Endodermal cell (in vitro differentiated cells): ENCODE measurements around the gene SDHA. TPM values are rescaled to one million over a fixed set of nuclear protein-coding genes. Genes with fewer than 3 reads are reported as not detected.
A peak's percentile ranks its signal among the peaks of the same experiment; 100 is the strongest.
"Not testable (repeated sequence)": the region's sequence is repeated elsewhere in the genome, so short reads cannot be mapped to it uniquely, and the experiment has no call there.

Experiments
- DNase-seq: peaks from one replicate; pipeline ENCODE4 v3.0.0-alpha.2; 2017
- H3K27ac ChIP-seq: 2 replicates; pipeline ENCODE4 v1.5.1; 2013; ENCODE audit warnings: mild to moderate bottlenecking, low read depth, low read length, moderate library complexity
- H3K27me3 ChIP-seq: 2 replicates; pipeline ENCODE4 v1.6.1; 2013; ENCODE audit warnings: mild to moderate bottlenecking, low read length, moderate library complexity; ENCODE audit not compliant: insufficient read depth, control insufficient read depth, poor library complexity, severe bottlenecking
- H3K36me3 ChIP-seq: 2 replicates; pipeline ENCODE4 v1.7.0; 2013; ENCODE audit warnings: mild to moderate bottlenecking, low read length, moderate library complexity; ENCODE audit not compliant: control insufficient read depth, insufficient read depth
- H3K4me1 ChIP-seq: one replicate; pipeline ENCODE4 v1.7.0; 2013; ENCODE audit warnings: low read length; ENCODE audit not compliant: control insufficient read depth, insufficient read depth
- H3K4me3 ChIP-seq: 2 replicates; pipeline ENCODE4 v1.5.1; 2013; ENCODE audit warnings: mild to moderate bottlenecking, low read length, moderate library complexity
- H3K9ac ChIP-seq: 2 replicates; pipeline ENCODE4 v1.6.1; 2013; ENCODE audit warnings: mild to moderate bottlenecking, low read length, moderate library complexity; ENCODE audit not compliant: poor library complexity, severe bottlenecking; ENCODE audit errors: extremely low read depth
- H3K9me3 ChIP-seq: 2 replicates; pipeline ENCODE4 v1.6.1; 2013; ENCODE audit warnings: mild to moderate bottlenecking, low read length, moderate library complexity; ENCODE audit not compliant: control insufficient read depth
- H3K27ac Mint-ChIP-seq: 2 replicates; pipeline ENCODE4 v1.8.0; 2020; ENCODE audit warnings: mixed read lengths
- H3K27me3 Mint-ChIP-seq: 2 replicates; pipeline ENCODE4 v1.8.0; 2021; ENCODE audit warnings: mild to moderate bottlenecking, mixed read lengths; ENCODE audit not compliant: insufficient read depth
- H3K36me3 Mint-ChIP-seq: 2 replicates; pipeline ENCODE4 v1.8.0; 2020; ENCODE audit warnings: low read depth, mixed read lengths
- H3K4me1 Mint-ChIP-seq: 2 replicates; pipeline ENCODE4 v1.8.0; 2020; ENCODE audit warnings: mixed read lengths
- H3K4me3 Mint-ChIP-seq: 2 replicates; pipeline ENCODE4 v1.8.0; 2020; ENCODE audit warnings: mild to moderate bottlenecking, moderate library complexity, mixed read lengths
- H3K9me3 Mint-ChIP-seq: 2 replicates; pipeline ENCODE4 v1.8.0; 2020; ENCODE audit warnings: mild to moderate bottlenecking, mixed read lengths
- WGBS, 2 experiments: methylation state at CpG; one replicate each; pipeline versions ENCODE4 v1.1.5 to v1.1.7; 2013; ENCODE audit warnings: missing lambda C conversion rate in 2 of 2, mixed read lengths in 1 of 2; ENCODE audit not compliant: insufficient coverage in 1 of 2, insufficient read length in 1 of 2; 5-methylcytosine and 5-hydroxymethylcytosine counted together
- total RNA-seq, 2 donors: library from RNA; stranded (reverse); fragmentation: NEBNext Ultra II Directional in 1 of 2; extraction: Animal tissue kit (Norgen Biotek cat#: 25700) in 1 of 2; gene quantifications; 2 replicates in 1 of 2; 3 replicates in 1 of 2; pipeline ENCODE4 v1.2.1, GENCODE V29; 2021
- TF ChIP-seq, protein P1 (sequence below): fragments of 200-600 bp; sonication (generic); conservative IDR thresholded peaks from 2 replicates; pipeline ENCODE4 v1.5.0; 2021; ENCODE audit warnings: antibody characterized with exemption, mild to moderate bottlenecking

SDHA gene
- total RNA-seq, 2 donors from 2014 or later: 61.6 to 73.1 TPM

DNA sequence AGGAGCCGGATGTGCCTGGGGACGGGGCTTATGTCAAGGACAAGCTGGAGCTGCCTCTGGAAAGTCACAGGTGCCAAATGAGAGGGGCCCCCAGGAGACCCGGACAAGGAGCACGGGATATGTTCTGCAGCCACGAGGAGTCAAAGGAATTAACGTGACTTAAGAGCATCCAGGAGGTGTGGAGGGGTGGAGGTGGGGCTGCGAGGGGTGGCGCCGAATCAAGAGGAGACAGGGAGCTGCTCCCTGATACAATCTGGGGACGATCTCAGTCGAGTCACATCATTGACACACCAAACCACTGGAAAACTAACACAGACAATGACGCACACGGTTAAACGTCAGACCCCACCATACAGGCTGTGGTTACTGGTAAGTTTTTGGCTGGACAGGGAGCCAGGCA is 10.5 kb upstream of the SDHA start:
- Mint-ChIP-seq H3K27me3 (no peaks in the 10 kb centered on the region), H3K4me1 (peaks cover 14% of the 10 kb centered on the region), H3K36me3 (peaks cover 26% of the 10 kb centered on the region), H3K27ac (peak overlapping the region; percentile 67), H3K4me3 (no peak overlapping the region), H3K9me3 (no peaks in the 10 kb centered on the region)
- peak; percentile 56 for DNase-seq
- peaks cover 12% of the 10 kb centered on the region for H3K4me1 ChIP-seq
- H3K27me3 ChIP-seq: no peaks in the 10 kb centered on the region
- no peak overlapping the region for H3K4me3 ChIP-seq
- WGBS, 2 experiments: 57 to 75% methylated on average over 8 to 14 of the region's 14 CpGs
- H3K9me3 ChIP-seq: no peaks in the 10 kb centered on the region
- H3K36me3 ChIP-seq: peaks cover 31% of the 10 kb centered on the region
- H3K27ac ChIP-seq: no peak overlapping the region
- no peak overlapping the region for H3K9ac ChIP-seq
- TF ChIP-seq, protein P1, sequence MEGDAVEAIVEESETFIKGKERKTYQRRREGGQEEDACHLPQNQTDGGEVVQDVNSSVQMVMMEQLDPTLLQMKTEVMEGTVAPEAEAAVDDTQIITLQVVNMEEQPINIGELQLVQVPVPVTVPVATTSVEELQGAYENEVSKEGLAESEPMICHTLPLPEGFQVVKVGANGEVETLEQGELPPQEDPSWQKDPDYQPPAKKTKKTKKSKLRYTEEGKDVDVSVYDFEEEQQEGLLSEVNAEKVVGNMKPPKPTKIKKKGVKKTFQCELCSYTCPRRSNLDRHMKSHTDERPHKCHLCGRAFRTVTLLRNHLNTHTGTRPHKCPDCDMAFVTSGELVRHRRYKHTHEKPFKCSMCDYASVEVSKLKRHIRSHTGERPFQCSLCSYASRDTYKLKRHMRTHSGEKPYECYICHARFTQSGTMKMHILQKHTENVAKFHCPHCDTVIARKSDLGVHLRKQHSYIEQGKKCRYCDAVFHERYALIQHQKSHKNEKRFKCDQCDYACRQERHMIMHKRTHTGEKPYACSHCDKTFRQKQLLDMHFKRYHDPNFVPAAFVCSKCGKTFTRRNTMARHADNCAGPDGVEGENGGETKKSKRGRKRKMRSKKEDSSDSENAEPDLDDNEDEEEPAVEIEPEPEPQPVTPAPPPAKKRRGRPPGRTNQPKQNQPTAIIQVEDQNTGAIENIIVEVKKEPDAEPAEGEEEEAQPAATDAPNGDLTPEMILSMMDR: no peak

DNA sequence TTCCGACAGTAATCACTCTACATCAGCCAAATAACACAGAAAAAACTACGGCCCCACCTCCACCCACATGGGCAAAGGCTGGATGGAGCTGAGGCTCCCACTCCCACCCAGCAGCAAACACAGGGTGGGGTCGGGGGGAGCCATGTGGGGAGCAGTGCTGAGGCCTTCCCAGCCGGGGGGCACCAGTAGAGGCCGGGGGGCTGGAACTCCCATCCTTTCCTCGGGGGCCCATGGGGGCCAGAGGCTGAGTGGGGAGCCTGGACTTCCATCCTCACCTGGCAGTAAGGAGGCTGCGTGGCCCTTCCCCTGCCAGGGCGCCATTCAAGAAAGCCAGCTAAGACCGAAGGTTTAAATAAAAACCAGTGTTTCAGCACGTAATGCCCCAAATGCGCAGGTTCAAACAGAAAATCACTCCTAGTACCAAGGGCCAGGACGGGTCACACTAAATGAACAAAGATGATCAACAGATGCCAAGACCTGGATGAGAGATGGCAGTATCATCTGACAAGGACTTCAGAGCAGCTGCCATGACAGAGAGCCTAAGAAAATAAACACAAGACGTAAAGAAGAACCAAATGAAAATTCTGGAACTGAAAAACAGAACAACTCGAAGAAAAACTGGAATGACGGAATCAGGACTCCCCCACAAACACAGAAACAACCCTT is 9.5 kb upstream of the SDHA start:
- 93 to 96% methylated on average over 7 to 15 of the region's 15 CpGs for WGBS, 2 experiments
- peaks cover 27% of the 10 kb centered on the region for H3K36me3 ChIP-seq
- peaks cover 12% of the 10 kb centered on the region for H3K4me1 ChIP-seq
- no peak overlapping the region for H3K9ac ChIP-seq
- Mint-ChIP-seq H3K27ac (no peak overlapping the region), H3K9me3 (no peaks in the 10 kb centered on the region), H3K27me3 (no peaks in the 10 kb centered on the region), H3K4me3 (no peak overlapping the region), H3K36me3 (peaks cover 23% of the 10 kb centered on the region), H3K4me1 (peaks cover 14% of the 10 kb centered on the region)
- no peaks in the 10 kb centered on the region for H3K9me3 ChIP-seq
- H3K27me3 ChIP-seq: no peaks in the 10 kb centered on the region
- no peak overlapping the region for H3K27ac ChIP-seq
- no peak for DNase-seq
- no peak overlapping the region for H3K4me3 ChIP-seq
- TF ChIP-seq, protein P1: no peak

DNA sequence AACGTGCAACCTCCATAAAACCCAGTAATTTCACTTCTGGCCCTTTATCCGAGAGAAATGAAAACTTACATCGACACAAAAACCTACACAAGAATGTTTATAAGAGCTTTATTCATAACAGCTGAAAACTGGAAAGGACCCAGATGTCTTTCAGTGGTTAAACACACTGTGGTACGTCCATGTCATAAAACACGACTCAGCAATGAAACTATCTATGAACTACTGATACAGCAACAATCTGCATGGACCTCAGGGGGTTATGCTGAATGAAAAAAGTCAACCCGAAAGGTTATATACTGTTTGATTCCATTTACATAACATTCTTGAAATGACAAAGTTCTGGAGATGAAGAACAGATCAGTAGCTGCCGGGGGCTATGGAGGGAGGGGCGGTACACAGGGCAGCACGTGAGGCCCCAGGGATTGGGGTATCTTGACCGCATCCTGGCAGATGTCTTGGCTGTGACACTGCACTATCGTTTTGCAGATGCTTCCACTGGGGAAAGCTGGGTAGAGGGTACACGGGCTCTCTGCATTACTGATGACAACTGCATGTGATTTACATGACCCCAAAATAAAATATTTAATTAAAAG is 4.2 kb upstream of the SDHA start:
- TF ChIP-seq, protein P1: no peak
- Mint-ChIP-seq H3K9me3 (no peaks in the 10 kb centered on the region), H3K4me3 (no peak overlapping the region), H3K27ac (no peak overlapping the region), H3K4me1 (peaks cover 3% of the 10 kb centered on the region), H3K27me3 (no peaks in the 10 kb centered on the region), H3K36me3 (peaks cover 19% of the 10 kb centered on the region)
- no peak overlapping the region for H3K9ac ChIP-seq
- no peaks in the 10 kb centered on the region for H3K9me3 ChIP-seq
- H3K4me1 ChIP-seq: no peaks in the 10 kb centered on the region
- H3K36me3 ChIP-seq: peaks cover 7% of the 10 kb centered on the region
- H3K27me3 ChIP-seq: no peaks in the 10 kb centered on the region
- no peak overlapping the region for H3K4me3 ChIP-seq
- H3K27ac ChIP-seq: no peak overlapping the region
- whole genome bisulfite sequencing, 2 experiments: 93 to 96% methylated on average over 6 to 12 of the region's 12 CpGs
- no peak for DNase-seq

DNA sequence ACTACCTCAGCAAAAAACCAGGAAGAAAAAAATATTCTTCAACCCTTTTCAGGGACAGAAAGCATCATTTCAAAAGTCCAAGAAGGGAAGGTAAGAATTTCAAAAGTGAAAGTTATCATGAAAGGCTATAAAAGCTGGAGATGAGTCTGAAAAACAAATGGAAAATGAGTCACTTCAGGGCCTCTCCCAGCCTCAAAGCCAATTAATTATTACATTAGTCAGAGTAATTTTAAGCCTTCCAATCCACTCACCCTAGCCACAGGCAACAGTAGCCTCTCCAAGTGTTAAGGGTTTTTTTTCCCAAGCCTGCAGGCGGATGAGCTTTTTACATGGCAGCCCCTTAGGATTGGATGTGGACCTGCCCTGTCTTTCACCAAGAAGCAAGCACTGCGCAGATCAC is 2.9 kb upstream of the SDHA start:
- not testable (repeated sequence) for H3K9me3 ChIP-seq, H3K27ac Mint-ChIP-seq, H3K27ac ChIP-seq, H3K9ac ChIP-seq, H3K4me3 Mint-ChIP-seq, DNase-seq, H3K4me3 ChIP-seq, H3K4me1 ChIP-seq, H3K36me3 ChIP-seq, H3K9me3 Mint-ChIP-seq, H3K27me3 ChIP-seq, H3K27me3 Mint-ChIP-seq
- peaks cover 19% of the 10 kb centered on the region for H3K36me3 Mint-ChIP-seq
- 83% methylated on average over 1 of the region's 2 CpGs; no CpG with 5 or more reads in 1 of the 2 experiments for WGBS, 2 experiments
- peaks cover 11% of the 10 kb centered on the region for H3K4me1 Mint-ChIP-seq

DNA sequence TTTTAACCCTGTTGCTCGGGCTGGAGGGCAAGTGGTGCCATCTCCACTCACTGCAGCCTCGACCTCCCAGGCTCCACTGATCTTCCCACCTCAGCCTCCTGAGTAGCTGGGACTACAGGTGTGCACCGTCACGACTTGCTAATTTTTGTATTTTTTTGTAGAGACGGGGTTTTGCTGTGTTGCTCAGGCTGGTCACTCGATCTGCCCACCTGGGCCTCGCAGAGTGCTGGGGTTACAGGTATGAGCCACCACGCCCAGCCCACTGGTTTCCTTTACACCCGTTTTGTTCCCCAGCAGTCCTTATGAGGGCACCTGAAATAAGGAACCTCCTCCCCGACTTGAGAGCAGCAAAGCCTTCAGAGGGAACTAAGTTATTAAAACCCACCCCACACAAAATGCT is 2.0 kb upstream of the SDHA start:
- 91% methylated on average over 6 of the region's 10 CpGs; no CpG with 5 or more reads in 1 of the 2 experiments for WGBS, 2 experiments
- not testable (repeated sequence) for H3K9ac ChIP-seq, H3K36me3 ChIP-seq, H3K27me3 Mint-ChIP-seq, H3K9me3 ChIP-seq, H3K27ac ChIP-seq, H3K4me1 ChIP-seq, H3K27ac Mint-ChIP-seq, H3K4me3 Mint-ChIP-seq, H3K4me3 ChIP-seq, H3K9me3 Mint-ChIP-seq, DNase-seq, H3K27me3 ChIP-seq
- peaks cover 17% of the 10 kb centered on the region for H3K4me1 Mint-ChIP-seq
- H3K36me3 Mint-ChIP-seq: peaks cover 19% of the 10 kb centered on the region
